A549 treated with Mapracorat at 1 μM for 4 hours (cell line): ENCODE data around the gene GM2A. TPM values are rescaled to one million over a fixed set of nuclear protein-coding genes. Genes with fewer than 3 reads are reported as not detected.

Source experiments
- total RNA-seq: library from RNA; stranded (reverse); fragments of 200-300 nt; extraction: Qiagen RNA extraction; gene quantifications from 5 replicates; pipeline ENCODE4 v1.2.3, GENCODE V29; 2022

Gene GM2A
- 16.1 to 18.1 TPM (median 17.1 TPM) in 5 replicates for total RNA-seq

GRCh38 chr5:151252762-151253604 lies at the start of gene GM2A:
TSS of gene GM2A (plus strand) at chr5:151253185. CDS start at chr5:151253217, 32 bp downstream.

GRCh38 chr5:151223447-151224264 lies 29.3 kb upstream of the GM2A start, which contains the start of gene CCDC69:
TSS of gene CCDC69 (minus strand) at chr5:151224092. CDS start at chr5:151223970, 122 bp downstream.

GRCh38 chr5:151303666-151304065 lies 50.7 kb downstream of the GM2A start, which contains the start of gene SLC36A3:
TSS of gene SLC36A3 (minus strand) at chr5:151303766. CDS start at chr5:151303354, 412 bp downstream.

Other genes with a start within 250 kb of the GM2A start
- gene GPX3, start 232.6 kb upstream of the GM2A start, total RNA-seq: 14.9 to 20.3 TPM (median 17.4 TPM) in 5 replicates
- 131 to 144 TPM (median 138 TPM) in 5 replicates for gene TNIP1, start 172.2 kb upstream of the GM2A start, total RNA-seq
- 39.7 to 45.8 TPM (median 43.1 TPM) in 5 replicates for gene ANXA6, start 95.4 kb upstream of the GM2A start, total RNA-seq
- gene CCDC69, start 29.1 kb upstream of the GM2A start, total RNA-seq: 1.1 to 2.3 TPM (median 1.4 TPM) in 5 replicates
- not detected in 5 replicates for gene SLC36A3, start 50.6 kb downstream of the GM2A start, total RNA-seq
- not detected in 5 replicates for gene SLC36A2, start 94.4 kb downstream of the GM2A start, total RNA-seq
- 7.7 to 10.3 TPM (median 8.5 TPM) in 5 replicates for gene SLC36A1, start 194.4 kb downstream of the GM2A start, total RNA-seq